ENCODE measurements around the gene GALK2. TPM values are rescaled to one million over a fixed set of nuclear protein-coding genes. Genes with fewer than 3 reads are reported as not detected.

Gene GALK2
- total RNA-seq (2022; extraction: Qiagen RNA extraction; ENCODE audit: low read depth) = 17.3 to 26.8 TPM (median 22.9 TPM) in 5 replicates

GRCh38 chr15:49169880-49170597 is at the start of gene GALK2:
TSS of gene GALK2 (plus strand) at chr15:49170247. CDS start at chr15:49170323, 76 bp downstream.

GRCh38 chr15:49155110-49155833 is 14.8 kb upstream of the GALK2 start, which contains the start of gene COPS2:
TSS of gene COPS2 (minus strand) at chr15:49155599. CDS start at chr15:49155578, 21 bp downstream.

Other genes starting within 250 kb of the GALK2 start
- gene SHC4, start 206.3 kb upstream of the GALK2 start, total RNA-seq (2022; extraction: Qiagen RNA extraction; ENCODE audit: low read depth) = 0.54 to 1.4 TPM (median 0.80 TPM) in 5 replicates
- gene SECISBP2L, start 123.8 kb upstream of the GALK2 start, total RNA-seq (2022; extraction: Qiagen RNA extraction; ENCODE audit: low read depth) = 3.8 to 9.0 TPM (median 8.4 TPM) in 5 replicates
- gene COPS2, start 14.6 kb upstream of the GALK2 start, total RNA-seq (2022; extraction: Qiagen RNA extraction; ENCODE audit: low read depth) = 45.0 to 122 TPM (median 58.5 TPM) in 5 replicates

All from A549 treated with ZK216348 at 1 μM for 4 hours (cell line).